Measurements from ENCODE around the gene ADCY9. TPM values are rescaled to one million over a fixed set of nuclear protein-coding genes. Genes with fewer than 3 reads are reported as not detected.

Gene ADCY9
- polyA plus RNA-seq, 2 of the 4 experiments (the other 2 are of a cell fraction), result 6.2 to 7.6 TPM

GRCh38 chr16:4139968-4140367 is 23.7 kb upstream of the ADCY9 start:
- Histone ChIP-seq H3K27ac (no peak overlapping the region; a peak in 2 of 6 replicates), H3K4me2 (no peak overlapping the region), H3K9me3 (peaks cover 7% of the 10 kb centered on the region; the same call in 1 of the 3 replicates), H3K4me3 (no peak overlapping the region), H3K4me1 (peaks cover 7% of the 10 kb centered on the region; the same call in 2 of the 3 replicates)
- DNase-seq (ENCODE audit: low read depth in 1 of 2, low spot score in 1 of 2) (no peak), FAIRE-seq (no peak), ATAC-seq (no peak)
- POLR2A ChIA-PET, result no interaction called here
- CTCF ChIA-PET, result no interaction called here
- TF ChIP-seq RCOR1 (IDR thresholded peaks at IDR 0.05; ENCODE audit: low read depth, low read length), result no peak
- no peak for TF ChIP-seq HEYL (CRISPR knock-in tag; IDR thresholded peaks at IDR 0.05)
- no peak for TF ChIP-seq SMC3 (IDR thresholded peaks at IDR 0.05)
- TF ChIP-seq, protein P1, sequence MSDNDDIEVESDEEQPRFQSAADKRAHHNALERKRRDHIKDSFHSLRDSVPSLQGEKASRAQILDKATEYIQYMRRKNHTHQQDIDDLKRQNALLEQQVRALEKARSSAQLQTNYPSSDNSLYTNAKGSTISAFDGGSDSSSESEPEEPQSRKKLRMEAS (IDR thresholded peaks at IDR 0.05), result no peak
- TF ChIP-seq RFX5 (IDR thresholded peaks at IDR 0.05), result no peak
- TF ChIP-seq ATOH8 (CRISPR knock-in tag; IDR thresholded peaks at IDR 0.05; ENCODE audit: low read depth), result no peak
- TF ChIP-seq HOXB13 (CRISPR knock-in tag; IDR thresholded peaks at IDR 0.05; ENCODE audit: low read depth), result no peak
- no peak for TF ChIP-seq FOSB (CRISPR knock-in tag; IDR thresholded peaks at IDR 0.05)
- no peak for TF ChIP-seq POLR2AphosphoS2 (conservative IDR thresholded peaks at IDR 0.05; ENCODE audit: low read length)
- TF ChIP-seq ZSCAN20 (CRISPR knock-in tag; IDR thresholded peaks at IDR 0.05), result no peak

- 72% methylated on average over 6 of the region's 6 CpGs for WGBS (ENCODE audit: missing lambda C conversion rate)
These were observed 22.5 kb upstream of the ADCY9 start for GRCh38 chr16:4138713-4139112.

GRCh38 chr16:4137438-4137837 is 21.2 kb upstream of the ADCY9 start:
- no peak for TF ChIP-seq POLR2A (IDR thresholded peaks at IDR 0.05; ENCODE audit: low read length)
- no peak overlapping the region for H3K4me2 ChIP-seq
- POLR2A ChIA-PET, result no interaction called here
- WGBS (ENCODE audit: missing lambda C conversion rate), result 86% methylated on average over 3 of the region's 3 CpGs
- no peak overlapping the region for H3K27ac ChIP-seq
- no peak for FAIRE-seq
- CTCF ChIA-PET, result no interaction called here
- ATAC-seq, result no peak
- DNase-seq (ENCODE audit: low read depth in 1 of 2, low spot score in 1 of 2), result no peak
- no peak overlapping the region for H3K4me3 ChIP-seq
- peaks cover 7% of the 10 kb centered on the region; the same call in 1 of the 3 replicates for H3K9me3 ChIP-seq
- H3K4me1 ChIP-seq, result peaks cover 7% of the 10 kb centered on the region; the same call in 2 of the 3 replicates

More at GRCh38 chr16:4138713-4139112, 22.5 kb upstream of the ADCY9 start:
- no peak for TF ChIP-seq PHF8 (IDR thresholded peaks at IDR 0.05; ENCODE audit: borderline replicate concordance, low read depth)
- no peak for TF ChIP-seq FOXS1 (CRISPR knock-in tag; IDR thresholded peaks at IDR 0.05)
- FAIRE-seq, result no peak
- CTCF ChIA-PET, result interaction anchor here (1.4 kb wide), 1 partner anchor 9 kb away, joined by 3 read pairs; no protein-coding TSS in a partner anchor
- no peak for ATAC-seq
- POLR2A ChIA-PET, result no interaction called here
- Histone ChIP-seq H3K4me3 (no peak overlapping the region), H3K27ac (no peak overlapping the region), H3K4me1 (peaks cover 7% of the 10 kb centered on the region; the same call in 2 of the 3 replicates), H3K4me2 (no peak overlapping the region), H3K9me3 (peaks cover 7% of the 10 kb centered on the region; the same call in 1 of the 3 replicates)
- DNase-seq (ENCODE audit: low read depth in 1 of 2, low spot score in 1 of 2), result no peak

GRCh38 chr16:4136229-4136813 is 20.1 kb upstream of the ADCY9 start:
- FAIRE-seq (no peak), DNase-seq (ENCODE audit: low read depth in 1 of 2, low spot score in 1 of 2) (peak in 1 of 2 experiments; percentile 47), ATAC-seq (peak; percentile 34 to 61; a peak in 3 of 6 replicates)
- 0 out of 6 replicates have a peak overlapping the region, but pooled peaks of 1 of the 2 experiments have one; percentile 18 for H3K27ac ChIP-seq
- ChIA-PET POLR2A (no interaction called here), CTCF (interaction anchor here (0.7 to 1.3 kb wide), 2 partner anchors 12 to 197 kb away, joined by 3 read pairs; no protein-coding TSS in a partner anchor)
- 54% methylated on average over 8 of the region's 9 CpGs for WGBS (ENCODE audit: missing lambda C conversion rate)
- H3K4me2 ChIP-seq, result peak overlapping the region; percentile 52
- H3K4me3 ChIP-seq, result no peak overlapping the region
- TF ChIP-seq, protein P2, sequence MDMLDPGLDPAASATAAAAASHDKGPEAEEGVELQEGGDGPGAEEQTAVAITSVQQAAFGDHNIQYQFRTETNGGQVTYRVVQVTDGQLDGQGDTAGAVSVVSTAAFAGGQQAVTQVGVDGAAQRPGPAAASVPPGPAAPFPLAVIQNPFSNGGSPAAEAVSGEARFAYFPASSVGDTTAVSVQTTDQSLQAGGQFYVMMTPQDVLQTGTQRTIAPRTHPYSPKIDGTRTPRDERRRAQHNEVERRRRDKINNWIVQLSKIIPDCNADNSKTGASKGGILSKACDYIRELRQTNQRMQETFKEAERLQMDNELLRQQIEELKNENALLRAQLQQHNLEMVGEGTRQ (IDR thresholded peaks at IDR 0.05), result 0 out of 2 replicates have a peak, but pooled peaks have one; percentile 32
- no peak for TF ChIP-seq JUN (IDR thresholded peaks at IDR 0.05)
- no peak for TF ChIP-seq MYC (IDR thresholded peaks at IDR 0.05; ENCODE audit: borderline replicate concordance, low read length)
- TF ChIP-seq, protein P3, sequence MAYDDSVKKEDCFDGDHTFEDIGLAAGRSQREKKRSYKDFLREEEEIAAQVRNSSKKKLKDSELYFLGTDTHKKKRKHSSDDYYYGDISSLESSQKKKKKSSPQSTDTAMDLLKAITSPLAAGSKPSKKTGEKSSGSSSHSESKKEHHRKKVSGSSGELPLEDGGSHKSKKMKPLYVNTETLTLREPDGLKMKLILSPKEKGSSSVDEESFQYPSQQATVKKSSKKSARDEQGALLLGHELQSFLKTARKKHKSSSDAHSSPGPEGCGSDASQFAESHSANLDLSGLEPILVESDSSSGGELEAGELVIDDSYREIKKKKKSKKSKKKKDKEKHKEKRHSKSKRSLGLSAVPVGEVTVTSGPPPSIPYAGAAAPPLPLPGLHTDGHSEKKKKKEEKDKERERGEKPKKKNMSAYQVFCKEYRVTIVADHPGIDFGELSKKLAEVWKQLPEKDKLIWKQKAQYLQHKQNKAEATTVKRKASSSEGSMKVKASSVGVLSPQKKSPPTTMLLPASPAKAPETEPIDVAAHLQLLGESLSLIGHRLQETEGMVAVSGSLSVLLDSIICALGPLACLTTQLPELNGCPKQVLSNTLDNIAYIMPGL (CRISPR knock-in tag; IDR thresholded peaks at IDR 0.05; ENCODE audit: borderline replicate concordance), result no peak
- peaks cover 7% of the 10 kb centered on the region; the same call in 1 of the 3 replicates for H3K9me3 ChIP-seq
- H3K4me1 ChIP-seq, result peaks cover 7% of the 10 kb centered on the region; the same call in 2 of the 3 replicates

Measured in A549 (cell line).